HG03558 (cell line): ENCODE measurements around the gene THAP3.
A peak's percentile ranks its signal among the peaks of the same experiment; 100 is the strongest.

Experiments used
- ATAC-seq: cut with Tn5 transposase; IDR thresholded peaks from one replicate; pipeline ENCODE4 v1.9.1; 2021; ENCODE audit warnings: moderate number of reproducible peaks; ENCODE audit not compliant: unreplicated experiment; ENCODE audit errors: extremely low read depth

The THAP3 gene

DNA sequence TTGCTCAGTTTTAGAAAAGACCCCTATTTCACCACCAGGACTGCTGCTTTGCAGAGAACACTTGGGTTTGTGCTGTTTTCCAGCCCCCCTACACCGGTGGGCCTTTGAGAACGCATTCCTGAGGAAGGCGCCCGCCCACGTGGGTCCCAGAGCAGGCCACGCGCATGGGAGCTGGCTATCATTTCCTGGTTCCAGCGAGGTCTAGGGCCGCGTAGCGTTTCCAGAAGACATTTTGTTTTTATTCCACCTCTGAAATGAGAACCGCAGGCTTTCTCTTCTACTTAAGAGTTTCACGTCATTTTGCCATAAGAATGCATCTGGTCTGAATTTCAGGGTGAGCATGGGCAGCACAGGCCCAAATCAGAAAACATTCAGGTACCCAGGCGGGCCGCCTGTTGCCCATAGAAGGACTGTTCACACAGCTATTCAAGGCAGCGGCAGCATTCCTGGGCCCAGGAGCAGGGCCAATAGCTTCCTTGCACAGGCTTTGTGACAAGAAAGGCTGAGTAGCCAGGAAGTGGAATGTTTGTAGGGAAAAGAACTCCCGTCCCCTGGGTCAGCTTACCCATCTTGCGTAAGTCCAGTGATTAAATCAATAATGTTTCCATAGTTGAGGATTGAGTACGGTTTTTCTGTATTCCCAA, 20.6 kb upstream of the THAP3 start:
- ATAC-seq = no peak

DNA sequence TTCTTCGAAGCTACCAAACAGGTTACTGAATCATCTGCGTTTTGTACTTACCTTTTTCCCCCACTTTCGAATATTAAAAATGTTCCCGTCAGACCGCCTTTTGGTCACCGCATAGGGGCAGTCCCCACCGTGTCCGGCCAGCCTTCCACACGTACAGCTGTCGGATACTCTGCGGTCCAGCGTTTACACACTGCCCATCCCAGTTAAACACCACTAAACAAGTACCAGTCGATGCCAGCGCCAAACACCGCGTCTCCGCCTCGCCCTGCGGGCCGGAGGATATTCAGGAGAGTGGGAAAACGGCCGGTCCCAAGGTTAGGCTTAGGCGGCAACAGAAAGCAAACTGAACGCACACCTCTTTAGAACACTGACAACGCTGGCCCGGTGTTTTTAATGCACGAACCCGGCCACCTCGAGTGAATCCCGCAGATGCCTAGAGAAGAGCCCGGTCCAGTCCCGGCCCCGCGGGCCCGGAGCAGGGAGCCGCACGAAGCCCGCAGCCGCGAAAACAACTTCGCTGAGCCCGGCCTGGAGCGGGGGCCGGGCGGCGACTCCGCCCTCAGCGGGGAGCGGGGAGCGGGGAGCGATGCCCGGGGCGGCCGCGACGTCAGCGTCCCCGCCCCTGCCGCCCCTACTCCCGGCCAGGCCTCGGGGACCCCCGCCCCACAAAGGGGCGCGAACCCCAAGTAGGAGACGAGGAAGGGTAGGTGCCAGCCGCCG, 11.9 kb upstream of the THAP3 start:
- ATAC-seq = peak; percentile 5

DNA sequence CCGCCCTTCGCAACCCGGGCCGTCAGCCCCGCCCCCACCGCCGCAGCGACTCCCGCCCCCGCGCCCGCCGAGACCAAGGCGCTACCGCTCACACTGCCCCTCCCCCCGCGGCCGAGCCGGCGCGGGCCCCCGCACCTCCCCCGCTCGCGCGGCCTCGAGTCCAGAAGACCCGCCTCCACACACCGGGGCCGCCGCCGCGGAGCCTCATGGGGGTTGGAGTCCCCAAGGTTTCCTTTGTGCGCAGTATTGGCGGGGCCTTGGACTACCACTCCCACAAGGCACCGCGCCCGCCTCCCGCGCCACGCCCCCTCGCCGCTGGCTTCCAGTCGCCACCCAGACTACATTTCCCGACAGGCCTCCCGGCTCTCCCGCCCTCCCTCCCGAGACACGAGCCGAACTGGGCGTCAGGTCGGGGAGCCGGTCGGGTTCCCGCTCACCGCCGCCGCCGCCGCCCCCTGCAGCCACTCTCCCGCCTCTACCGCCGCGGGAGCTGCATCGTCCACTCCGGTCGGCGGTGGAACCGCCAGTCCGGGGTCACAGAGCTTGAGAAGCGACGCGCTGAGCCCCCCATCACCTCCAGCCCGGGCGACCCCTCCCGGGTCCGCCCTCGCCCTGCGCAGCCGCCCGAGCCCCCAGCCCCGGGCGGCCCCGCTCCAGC, 11.2 kb upstream of the THAP3 start, which contains the start of gene PHF13:
Gene PHF13 (plus strand): TSS at position 371 of the 658 bp plus-strand sequence. CDS start 336 bp downstream, outside the sequence.
- peak; percentile 83 for ATAC-seq

DNA sequence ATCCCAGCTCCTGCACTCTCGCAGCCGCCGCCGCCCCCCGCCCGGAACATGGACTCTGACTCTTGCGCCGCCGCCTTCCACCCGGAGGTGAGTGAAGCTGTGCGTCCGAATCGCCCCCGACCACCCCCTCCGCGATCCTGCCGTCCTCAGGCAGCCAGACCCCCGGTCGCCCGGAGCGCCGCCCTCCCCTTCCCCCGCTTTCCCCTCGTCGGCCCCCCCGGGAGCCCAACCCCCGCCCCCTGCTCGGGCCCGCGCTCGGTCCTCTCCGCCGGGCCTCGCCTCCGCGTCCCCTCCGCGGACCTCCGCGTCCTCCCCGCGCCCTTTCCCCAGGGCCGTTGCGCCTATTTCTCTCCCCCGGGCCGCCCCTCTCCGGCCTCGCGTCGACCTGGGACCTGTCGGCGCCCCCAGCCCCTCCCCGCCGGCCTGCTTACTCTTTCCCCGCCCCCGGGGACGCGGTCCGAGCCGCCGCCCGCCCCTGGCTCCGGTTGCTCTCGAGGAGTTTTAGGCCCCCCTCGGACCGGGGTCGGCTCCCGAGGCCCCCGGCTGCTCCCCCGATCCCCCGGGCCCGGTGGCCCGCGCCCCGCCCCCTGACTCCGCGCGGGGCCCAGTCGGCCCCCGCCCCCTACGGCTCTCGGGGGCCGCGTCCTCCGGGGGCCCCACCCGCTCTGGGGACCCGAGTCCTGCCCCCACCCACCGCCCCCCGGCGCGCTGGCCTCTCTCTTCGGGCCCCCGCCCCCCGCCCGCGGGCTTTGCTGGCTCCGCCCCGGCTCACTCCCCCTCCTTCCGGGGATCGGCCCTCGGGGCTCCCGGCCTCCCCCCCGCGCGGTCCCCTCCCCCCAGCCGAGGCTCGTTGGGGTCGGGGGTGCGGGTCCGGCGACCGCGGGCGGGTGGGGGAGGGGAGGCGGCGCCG, 10.4 kb upstream of the THAP3 start:
- no peak for ATAC-seq

DNA sequence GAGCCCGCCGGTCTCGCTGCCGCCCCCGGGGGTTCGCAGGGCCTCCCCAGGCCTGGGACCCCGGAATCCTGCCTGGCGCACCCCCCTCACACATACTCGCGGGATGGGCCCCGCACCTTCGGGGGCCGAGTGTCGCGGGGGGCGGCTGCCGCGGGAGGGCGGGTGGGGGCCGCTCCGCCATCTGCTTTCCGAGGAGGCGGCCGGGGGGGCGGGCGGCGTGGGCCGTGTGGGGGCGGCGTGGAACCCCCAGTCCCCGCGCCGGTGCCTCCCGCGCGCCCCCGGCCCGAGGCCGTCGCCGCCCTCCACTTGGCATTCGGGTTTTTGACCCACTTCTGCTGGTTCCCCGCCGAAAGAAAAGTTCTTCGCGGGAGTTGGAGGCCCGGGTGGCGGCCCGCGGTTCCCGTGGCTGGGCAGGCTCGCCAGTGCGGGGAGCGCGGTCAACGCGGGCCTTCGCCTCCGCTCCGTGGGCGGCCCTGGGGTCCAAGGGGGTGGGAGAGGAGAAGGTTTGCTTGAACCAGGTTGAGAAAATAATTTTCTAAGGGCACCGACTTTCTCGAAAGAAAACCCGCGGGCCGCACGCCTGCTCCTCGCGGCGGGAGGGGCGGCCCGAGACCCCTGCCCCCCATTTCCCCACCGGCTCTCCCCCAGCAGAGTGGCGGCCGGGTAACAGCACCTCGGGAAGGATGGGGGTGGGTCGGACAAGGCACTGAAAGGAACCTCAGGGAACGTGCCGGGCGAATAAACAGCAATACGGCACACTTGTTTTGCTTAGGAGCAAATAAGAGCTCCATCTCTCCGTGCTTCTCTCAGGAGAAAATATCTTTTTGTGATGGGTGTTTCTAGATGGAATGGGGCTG, 9.5 kb upstream of the THAP3 start:
- ATAC-seq = no peak

DNA sequence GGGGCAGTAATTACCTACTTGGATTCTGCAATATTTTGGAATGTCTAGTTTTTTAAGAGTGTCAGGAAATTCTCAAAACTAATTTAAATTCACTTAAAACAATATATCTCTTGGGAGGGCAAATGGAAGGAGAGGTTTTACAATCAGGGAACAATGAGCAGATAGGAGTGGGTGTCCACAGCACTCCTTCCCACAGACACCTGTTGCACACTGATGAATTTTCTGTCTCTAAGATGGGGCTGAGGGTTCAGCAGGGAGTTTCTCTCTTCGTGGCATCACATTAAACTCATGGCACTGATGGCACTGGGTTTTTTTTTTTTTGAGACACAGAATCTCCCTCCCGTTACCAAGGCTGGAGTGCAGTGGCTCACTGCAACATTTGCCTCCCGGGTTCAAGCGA, 5.6 kb upstream of the THAP3 start:
- no peak for ATAC-seq

DNA sequence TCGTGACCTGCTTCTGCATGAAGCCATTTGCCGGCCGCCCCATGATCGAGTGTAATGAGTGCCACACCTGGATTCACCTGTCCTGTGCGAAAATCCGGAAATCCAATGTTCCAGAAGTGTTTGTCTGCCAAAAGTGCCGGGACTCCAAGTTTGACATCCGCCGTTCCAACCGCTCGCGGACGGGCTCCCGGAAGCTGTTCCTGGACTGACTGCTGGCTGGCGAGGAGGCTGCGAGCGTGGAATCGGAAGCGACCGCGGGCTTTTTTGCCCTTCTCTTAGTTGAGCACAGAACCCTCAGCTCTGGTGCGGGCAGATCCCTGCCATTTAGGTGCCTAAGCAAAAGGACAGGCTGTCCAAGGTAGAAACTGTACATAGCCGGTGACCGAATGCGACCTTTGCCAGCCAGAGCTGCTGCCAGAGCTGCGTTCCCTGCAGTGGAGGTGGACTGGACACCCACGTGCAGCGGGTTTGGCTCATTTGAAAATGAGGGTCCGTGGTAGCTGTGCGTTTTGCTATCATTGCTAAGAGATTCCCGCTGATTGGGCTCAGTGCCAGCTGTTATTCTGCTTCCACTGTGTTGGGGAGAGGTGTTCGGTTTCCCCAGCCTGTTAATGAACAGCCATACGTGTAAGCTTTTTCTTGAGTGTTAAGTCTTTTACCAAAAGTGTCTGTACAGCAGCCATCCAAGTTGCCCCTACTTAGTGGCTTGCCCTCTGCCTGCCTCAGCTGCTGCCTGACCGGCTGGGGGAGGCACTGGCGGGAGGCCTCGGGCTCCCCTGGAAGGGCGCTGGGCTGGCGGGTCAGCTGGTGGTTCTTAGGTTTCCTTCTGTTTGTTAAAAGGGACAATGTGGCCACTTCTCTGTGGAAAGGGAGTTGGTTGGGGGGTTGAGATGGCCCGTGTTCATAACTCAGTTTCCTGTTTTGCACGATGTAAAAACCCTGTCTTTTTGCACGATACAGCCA, 3.0 kb upstream of the THAP3 start:
- no peak for ATAC-seq

DNA sequence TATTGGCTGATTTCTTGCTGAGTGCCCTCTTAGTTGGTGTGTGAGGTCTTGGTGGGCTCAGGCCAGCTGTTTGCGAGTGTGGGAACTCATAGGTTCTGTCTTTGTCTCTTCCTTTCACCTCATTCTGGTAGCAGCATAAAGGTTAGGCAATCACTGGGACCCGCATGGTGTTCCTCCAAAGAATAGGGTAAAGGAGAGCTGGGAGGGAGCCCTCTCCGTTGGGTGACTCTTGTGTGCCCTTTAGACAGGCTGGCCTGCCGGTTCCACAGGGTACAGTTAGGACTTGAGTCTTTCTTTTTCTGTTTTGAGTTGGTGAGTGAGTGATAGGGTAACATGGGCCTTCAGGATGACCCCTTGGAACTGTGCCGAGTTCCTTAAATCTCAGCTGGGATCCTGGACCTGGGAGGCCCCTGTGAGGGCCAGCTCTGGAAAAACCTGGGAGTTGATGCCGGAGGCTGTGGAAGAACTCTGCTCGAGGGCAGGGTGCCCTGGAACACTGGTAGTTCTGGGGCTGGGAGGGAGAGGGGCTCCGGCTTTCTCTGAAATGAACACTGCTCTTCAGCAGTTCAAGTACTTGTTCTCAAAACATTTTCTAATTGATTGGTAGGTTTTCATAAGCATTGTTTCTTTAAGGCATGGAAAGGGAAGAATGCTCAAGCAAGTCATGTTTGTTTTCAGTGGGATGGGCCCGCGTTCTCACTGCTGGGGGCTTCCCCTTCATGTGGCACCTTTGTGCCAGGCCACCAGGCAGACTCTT, 2.1 kb upstream of the THAP3 start:
- no peak for ATAC-seq

DNA sequence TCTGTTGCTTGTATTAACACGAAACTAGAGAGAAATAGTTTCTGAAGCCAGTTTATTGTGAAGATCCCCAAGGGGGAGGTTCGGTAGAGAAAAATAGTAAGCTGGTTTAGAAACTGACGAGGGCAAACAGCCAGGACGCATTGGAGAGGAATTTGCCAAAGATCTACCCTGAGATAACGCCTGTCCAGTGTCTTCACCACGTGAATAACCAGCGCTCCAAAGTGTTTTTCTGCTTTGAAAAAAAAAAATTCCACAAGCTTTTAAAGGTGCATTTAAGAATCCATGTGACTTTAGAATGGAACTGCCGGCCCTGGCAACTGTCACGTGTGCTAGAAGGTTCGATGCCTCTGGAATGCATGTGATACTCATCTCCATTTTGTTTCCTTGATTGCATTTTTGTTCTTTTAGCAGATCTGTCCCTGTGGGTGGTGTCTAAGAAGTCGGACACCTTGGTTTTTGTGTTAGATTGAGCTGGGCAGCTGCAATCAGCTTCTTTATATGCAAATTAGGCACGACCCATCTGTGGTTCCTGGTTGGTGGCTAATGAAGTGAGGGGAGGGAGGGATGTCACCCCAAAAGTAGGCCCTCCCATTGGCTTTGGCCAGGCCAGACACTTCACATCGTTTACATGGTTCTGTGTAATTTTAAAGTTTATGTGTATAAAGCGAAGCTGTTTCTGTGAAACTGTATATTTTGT, 1.3 kb upstream of the THAP3 start:
- no peak for ATAC-seq

DNA sequence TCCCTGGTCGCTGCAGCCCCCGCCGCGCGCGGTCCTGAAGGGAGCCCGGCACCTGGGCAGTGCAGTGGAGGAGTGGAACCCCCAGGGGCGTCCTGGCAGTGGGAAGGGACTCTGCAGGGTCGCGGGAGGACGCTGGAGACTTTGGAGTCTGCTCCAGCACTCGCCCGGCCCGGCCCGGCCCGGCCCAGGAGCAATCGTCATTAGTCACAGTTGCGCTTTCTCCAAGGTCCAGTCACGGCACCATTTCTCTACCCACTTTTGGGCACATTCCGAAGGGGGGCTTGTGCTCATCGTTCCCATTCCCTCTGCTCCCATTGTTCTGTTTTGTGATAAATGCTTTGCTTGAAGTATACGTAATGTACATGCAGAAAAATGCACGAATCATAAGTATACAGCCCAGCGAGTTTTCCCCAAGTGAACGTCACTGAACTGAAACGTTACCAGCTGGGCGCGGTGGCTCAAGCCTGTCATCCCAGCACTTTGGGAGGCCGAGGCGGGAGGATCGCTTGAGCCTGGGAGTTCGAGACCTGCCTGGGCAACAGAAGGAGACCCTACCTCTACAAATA, 999 bp downstream of the THAP3 start:
- no peak for ATAC-seq

DNA sequence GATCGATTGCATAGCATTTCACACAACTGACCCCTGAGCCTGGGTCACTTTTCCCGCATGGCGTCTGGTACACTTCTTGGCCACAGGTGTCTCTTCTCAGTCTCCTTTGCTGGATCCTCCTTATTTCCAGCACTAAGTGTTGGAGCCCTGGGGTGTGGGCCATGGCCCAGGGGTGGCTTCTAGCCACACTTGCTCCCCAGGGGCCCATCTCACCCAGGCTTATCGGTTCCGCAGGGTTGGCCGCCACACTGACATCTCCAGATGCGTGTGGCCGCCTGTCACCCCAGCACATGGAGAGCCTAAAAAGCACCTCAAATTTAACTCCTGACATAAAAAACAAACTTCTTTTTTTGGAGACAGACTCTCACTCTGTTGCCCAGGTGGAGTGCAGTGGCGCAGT, 2.4 kb downstream of the THAP3 start:
- ATAC-seq = no peak

DNA sequence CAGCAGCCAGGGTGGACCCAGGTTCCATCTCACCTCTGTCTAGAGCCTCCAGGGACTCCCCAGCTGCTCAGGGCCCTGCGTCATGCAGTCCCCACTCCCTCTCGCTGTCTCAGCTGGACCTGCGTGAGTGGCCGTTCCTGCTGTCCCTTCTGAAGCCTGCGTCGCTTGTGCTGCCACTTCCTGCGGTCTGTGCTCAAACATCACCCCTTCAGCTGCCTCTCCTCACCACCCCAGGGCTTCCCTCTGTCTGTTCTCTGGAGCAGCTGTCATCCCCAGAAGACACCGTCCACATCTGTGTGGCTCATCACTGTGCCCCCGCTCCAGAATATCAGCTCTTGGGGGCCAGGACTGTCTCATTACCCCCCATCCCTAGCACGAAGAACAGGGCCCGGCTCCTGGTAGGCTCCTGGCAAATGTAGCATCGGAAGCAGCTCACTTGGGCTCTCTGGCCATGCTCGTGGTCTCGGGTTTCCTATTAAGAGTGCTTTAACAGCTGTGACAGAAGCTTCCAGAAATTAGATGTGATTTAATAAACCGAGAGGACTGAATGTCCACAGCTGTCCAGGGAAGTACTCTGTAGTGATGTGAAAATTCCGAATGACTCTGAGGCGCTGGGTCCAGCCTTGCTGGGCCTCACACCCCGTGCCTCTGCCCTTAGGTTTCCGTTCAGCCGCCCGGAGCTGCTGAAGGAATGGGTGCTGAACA, 3.3 kb downstream of the THAP3 start:
- ATAC-seq = no peak

DNA sequence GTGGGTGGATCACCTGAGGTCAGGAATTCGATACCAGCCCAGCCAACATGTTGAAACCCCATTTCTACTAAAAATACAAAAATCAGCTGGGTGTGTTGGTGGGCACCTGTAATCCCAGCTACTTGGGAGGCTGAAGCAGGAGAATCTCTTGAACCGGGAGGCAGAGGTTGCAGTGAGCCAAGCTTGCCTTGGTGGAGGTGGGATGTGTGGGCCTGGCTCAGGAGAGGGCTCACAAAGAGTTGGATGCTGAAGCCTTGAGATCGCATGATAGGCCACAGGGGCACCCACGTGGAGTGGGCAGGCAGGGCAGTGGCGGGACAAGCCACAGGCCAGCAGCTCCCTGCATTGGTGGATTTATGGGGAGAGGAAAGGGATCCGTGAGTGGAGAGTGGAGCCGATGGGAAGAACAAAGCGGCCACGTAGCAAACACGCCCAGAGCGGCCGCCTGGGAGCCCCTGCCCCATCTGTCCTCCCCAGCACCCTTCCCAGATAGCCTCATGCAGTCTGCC, 4.4 kb downstream of the THAP3 start:
- no peak for ATAC-seq

DNA sequence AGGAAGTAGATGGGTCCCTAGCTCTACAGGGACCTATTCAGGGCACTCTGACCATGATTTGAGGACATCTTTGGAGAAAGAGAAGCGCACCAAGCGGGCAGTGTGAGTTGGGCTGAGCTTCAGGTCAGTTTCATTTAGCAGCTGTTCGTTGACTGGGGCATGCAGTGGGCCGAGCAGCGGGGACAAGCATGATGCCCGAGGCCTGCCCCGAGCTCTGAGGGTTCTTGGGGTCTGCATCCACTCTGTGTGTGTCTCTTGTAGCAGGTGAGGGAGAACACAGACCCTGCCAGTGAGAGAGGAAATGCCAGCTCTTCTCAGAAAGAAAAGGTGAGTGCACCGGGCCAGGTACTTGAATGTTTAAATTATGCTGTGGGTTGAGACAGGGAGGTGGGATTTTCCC, 5.4 kb downstream of the THAP3 start:
- no peak for ATAC-seq

DNA sequence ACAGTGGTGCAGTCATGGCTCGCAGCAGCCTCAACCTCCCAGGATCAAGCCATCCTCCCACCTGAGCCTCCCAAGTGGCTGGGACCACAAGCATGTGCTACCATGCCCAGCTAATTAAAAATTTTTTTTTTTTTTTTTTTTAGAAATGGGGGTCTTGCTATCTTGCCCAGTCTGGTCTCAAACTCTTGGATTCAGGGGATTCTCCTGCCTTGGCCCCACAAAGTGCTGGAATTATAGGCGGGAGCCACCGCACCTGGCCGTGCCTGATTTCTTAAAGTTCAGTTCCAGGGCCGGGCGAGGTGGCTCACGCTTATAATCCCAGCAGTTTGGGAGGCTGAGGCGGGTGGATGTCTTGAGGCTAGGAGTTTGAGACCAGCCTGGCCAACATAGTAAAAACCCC, 6.4 kb downstream of the THAP3 start:
- ATAC-seq = no peak
